Measurements from ENCODE around the gene NTRK1. TPM values are rescaled to one million over a fixed set of nuclear protein-coding genes. Genes with fewer than 3 reads are reported as not detected.

Gene NTRK1
- total RNA-seq, 1 experiment from 2014 or later: 0.33 TPM

- ChIA-PET CTCF (interaction anchor here (0.6 to 18.7 kb wide), 45 partner anchors 9 to 1988 kb away, joined by 3 to 353 read pairs (median 6); partner anchors contain the start of gene PEAR1), POLR2A (interaction anchor here (0.6 to 1.9 kb wide), 7 partner anchors 11 to 106 kb away, joined by 3 to 8 read pairs (median 3); no protein-coding TSS in a partner anchor)
- Mint-ChIP-seq H3K27ac (ENCODE audit: low read depth, unreplicated experiment) (no peak overlapping the region), H3K4me3 (ENCODE audit: unreplicated experiment) (peak overlapping the region; percentile 57), H3K4me1 (ENCODE audit: insufficient read depth, unreplicated experiment) (peaks cover 18% of the 10 kb centered on the region), H3K27me3 (ENCODE audit: insufficient read depth, unreplicated experiment) (peaks cover 53% of the 10 kb centered on the region), H3K36me3 (ENCODE audit: insufficient read depth, unreplicated experiment) (no peaks in the 10 kb centered on the region), H3K9me3 (ENCODE audit: unreplicated experiment) (no peaks in the 10 kb centered on the region)
- TF ChIP-seq CTCF (IDR thresholded peaks at IDR 0.05; ENCODE audit: unreplicated experiment): no peak
- no peak for DNase-seq (ENCODE audit: unreplicated experiment)
- intact Hi-C loops (cut with micrococcal nuclease): loop anchor here (1.0 kb wide), 5 partner anchors 20 to 170 kb away; no protein-coding TSS in a partner anchor
- no TSS peak for BruUV-seq (replicated peaks)
Measured at GRCh38 chr1:156859523-156860112, 1.0 kb upstream of the NTRK1 start.

GRCh38 chr1:156860113-156860627, 495 bp upstream of the NTRK1 start:
- POLR2A ChIA-PET: interaction anchor here (0.6 to 1.9 kb wide), 8 partner anchors 10 to 107 kb away, joined by 3 to 8 read pairs (median 3); no protein-coding TSS in a partner anchor
- H3K27me3 Mint-ChIP-seq (ENCODE audit: insufficient read depth, unreplicated experiment): peaks cover 53% of the 10 kb centered on the region
- peak overlapping the region; percentile 57 for H3K4me3 Mint-ChIP-seq (ENCODE audit: unreplicated experiment)
- peak; percentile 60 for DNase-seq (ENCODE audit: unreplicated experiment)
- H3K4me1 Mint-ChIP-seq (ENCODE audit: insufficient read depth, unreplicated experiment): peaks cover 18% of the 10 kb centered on the region
- CTCF ChIA-PET: interaction anchor here (0.6 to 18.7 kb wide), 49 partner anchors 9 to 625 kb away, joined by 3 to 353 read pairs (median 6); partner anchors contain the start of genes LRRC71 and PEAR1
- H3K36me3 Mint-ChIP-seq (ENCODE audit: insufficient read depth, unreplicated experiment): no peaks in the 10 kb centered on the region
- no TSS peak for BruUV-seq (replicated peaks)
- intact Hi-C loops (cut with micrococcal nuclease): loop anchor here (1.0 kb wide), 5 partner anchors 21 to 171 kb away; no protein-coding TSS in a partner anchor
- TF ChIP-seq CTCF (IDR thresholded peaks at IDR 0.05; ENCODE audit: unreplicated experiment): peak; percentile 98
- no peak overlapping the region for H3K27ac Mint-ChIP-seq (ENCODE audit: low read depth, unreplicated experiment)
- no peaks in the 10 kb centered on the region for H3K9me3 Mint-ChIP-seq (ENCODE audit: unreplicated experiment)

GRCh38 chr1:156862584-156862983, 1.9 kb downstream of the NTRK1 start:
- DNase-seq (ENCODE audit: unreplicated experiment): no peak
- Mint-ChIP-seq H3K4me1 (ENCODE audit: insufficient read depth, unreplicated experiment) (peaks cover 18% of the 10 kb centered on the region), H3K27me3 (ENCODE audit: insufficient read depth, unreplicated experiment) (peaks cover 48% of the 10 kb centered on the region), H3K36me3 (ENCODE audit: insufficient read depth, unreplicated experiment) (no peaks in the 10 kb centered on the region), H3K9me3 (ENCODE audit: unreplicated experiment) (no peaks in the 10 kb centered on the region), H3K4me3 (ENCODE audit: unreplicated experiment) (no peak overlapping the region), H3K27ac (ENCODE audit: low read depth, unreplicated experiment) (no peak overlapping the region)
- ChIA-PET CTCF (interaction anchor here (0.5 to 18.7 kb wide), 11 partner anchors 12 to 136 kb away, joined by 3 to 353 read pairs (median 18); partner anchors contain the start of gene PEAR1), POLR2A (interaction anchor here (0.6 kb wide), 1 partner anchor 90 kb away, joined by 3 read pairs; no protein-coding TSS in a partner anchor)
- intact Hi-C loops (cut with micrococcal nuclease): no loop called here
- no TSS peak for BruUV-seq (replicated peaks)
- TF ChIP-seq CTCF (IDR thresholded peaks at IDR 0.05; ENCODE audit: unreplicated experiment): no peak

GRCh38 chr1:156862997-156863599, 2.4 kb downstream of the NTRK1 start:
- Mint-ChIP-seq H3K4me1 (ENCODE audit: insufficient read depth, unreplicated experiment) (peaks cover 18% of the 10 kb centered on the region), H3K9me3 (ENCODE audit: unreplicated experiment) (no peaks in the 10 kb centered on the region), H3K27me3 (ENCODE audit: insufficient read depth, unreplicated experiment) (peaks cover 43% of the 10 kb centered on the region), H3K27ac (ENCODE audit: low read depth, unreplicated experiment) (no peak overlapping the region), H3K36me3 (ENCODE audit: insufficient read depth, unreplicated experiment) (no peaks in the 10 kb centered on the region), H3K4me3 (ENCODE audit: unreplicated experiment) (no peak overlapping the region)
- DNase-seq (ENCODE audit: unreplicated experiment): no peak
- TF ChIP-seq CTCF (IDR thresholded peaks at IDR 0.05; ENCODE audit: unreplicated experiment): no peak
- intact Hi-C loops (cut with micrococcal nuclease): no loop called here
- CTCF ChIA-PET: interaction anchor here (0.5 to 18.7 kb wide), 10 partner anchors 13 to 66 kb away, joined by 3 to 353 read pairs (median 8); partner anchors contain the start of gene PEAR1
- BruUV-seq (replicated peaks): no TSS peak
- POLR2A ChIA-PET: interaction anchor here (0.6 kb wide), 1 partner anchor 91 kb away, joined by 3 read pairs; no protein-coding TSS in a partner anchor
